ENCODE measurements around the gene DIRAS1.
A peak's percentile ranks its signal among the peaks of the same experiment; 100 is the strongest.

DNA sequence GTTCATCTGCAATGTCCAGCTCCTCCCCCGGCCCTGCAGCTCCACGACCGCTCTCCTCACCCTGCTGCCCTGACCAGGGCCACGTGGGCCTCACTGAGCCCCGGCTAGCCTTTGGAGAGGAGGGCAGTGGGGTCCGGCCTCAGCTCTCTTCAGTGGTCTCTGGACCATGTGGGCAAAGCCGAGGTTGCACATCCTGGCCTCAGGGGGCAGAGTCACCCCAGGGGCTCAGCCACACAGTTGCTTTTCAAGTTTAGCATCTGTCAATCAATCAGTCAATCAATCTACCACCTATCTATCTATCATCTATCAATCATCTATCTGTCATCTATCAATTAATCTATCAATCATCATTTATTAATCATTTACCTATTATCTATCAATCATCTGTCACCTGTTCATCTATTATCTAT is 3.0 kb upstream of the DIRAS1 start:
- TF ChIP-seq, protein P1, sequence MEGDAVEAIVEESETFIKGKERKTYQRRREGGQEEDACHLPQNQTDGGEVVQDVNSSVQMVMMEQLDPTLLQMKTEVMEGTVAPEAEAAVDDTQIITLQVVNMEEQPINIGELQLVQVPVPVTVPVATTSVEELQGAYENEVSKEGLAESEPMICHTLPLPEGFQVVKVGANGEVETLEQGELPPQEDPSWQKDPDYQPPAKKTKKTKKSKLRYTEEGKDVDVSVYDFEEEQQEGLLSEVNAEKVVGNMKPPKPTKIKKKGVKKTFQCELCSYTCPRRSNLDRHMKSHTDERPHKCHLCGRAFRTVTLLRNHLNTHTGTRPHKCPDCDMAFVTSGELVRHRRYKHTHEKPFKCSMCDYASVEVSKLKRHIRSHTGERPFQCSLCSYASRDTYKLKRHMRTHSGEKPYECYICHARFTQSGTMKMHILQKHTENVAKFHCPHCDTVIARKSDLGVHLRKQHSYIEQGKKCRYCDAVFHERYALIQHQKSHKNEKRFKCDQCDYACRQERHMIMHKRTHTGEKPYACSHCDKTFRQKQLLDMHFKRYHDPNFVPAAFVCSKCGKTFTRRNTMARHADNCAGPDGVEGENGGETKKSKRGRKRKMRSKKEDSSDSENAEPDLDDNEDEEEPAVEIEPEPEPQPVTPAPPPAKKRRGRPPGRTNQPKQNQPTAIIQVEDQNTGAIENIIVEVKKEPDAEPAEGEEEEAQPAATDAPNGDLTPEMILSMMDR (conservative IDR thresholded peaks at IDR 0.05; ENCODE audit: low read depth in 2 of 2) = 0 out of 4 replicates have a peak, but pooled peaks have one; percentile 8 to 30
- TF ChIP-seq EZH2 (IDR thresholded peaks at IDR 0.05; ENCODE audit: low read depth, unreplicated experiment) = no peak
- TF ChIP-seq NANOG (IDR thresholded peaks at IDR 0.05; ENCODE audit: borderline replicate concordance) = no peak
- TF ChIP-seq EZH2phosphoT487 (IDR thresholded peaks at IDR 0.05; ENCODE audit: unreplicated experiment) = no peak
- no peak for TF ChIP-seq POLR2AphosphoS5 (IDR thresholded peaks at IDR 0.05; ENCODE audit: low read depth)

All from GM23338 (cell line).